ENCODE measurements around the gene DEPDC1.
"Not testable (repeated sequence)": the region's sequence is repeated elsewhere in the genome, so short reads cannot be mapped to it uniquely, and the experiment has no call there.

The DEPDC1 gene, protein sequence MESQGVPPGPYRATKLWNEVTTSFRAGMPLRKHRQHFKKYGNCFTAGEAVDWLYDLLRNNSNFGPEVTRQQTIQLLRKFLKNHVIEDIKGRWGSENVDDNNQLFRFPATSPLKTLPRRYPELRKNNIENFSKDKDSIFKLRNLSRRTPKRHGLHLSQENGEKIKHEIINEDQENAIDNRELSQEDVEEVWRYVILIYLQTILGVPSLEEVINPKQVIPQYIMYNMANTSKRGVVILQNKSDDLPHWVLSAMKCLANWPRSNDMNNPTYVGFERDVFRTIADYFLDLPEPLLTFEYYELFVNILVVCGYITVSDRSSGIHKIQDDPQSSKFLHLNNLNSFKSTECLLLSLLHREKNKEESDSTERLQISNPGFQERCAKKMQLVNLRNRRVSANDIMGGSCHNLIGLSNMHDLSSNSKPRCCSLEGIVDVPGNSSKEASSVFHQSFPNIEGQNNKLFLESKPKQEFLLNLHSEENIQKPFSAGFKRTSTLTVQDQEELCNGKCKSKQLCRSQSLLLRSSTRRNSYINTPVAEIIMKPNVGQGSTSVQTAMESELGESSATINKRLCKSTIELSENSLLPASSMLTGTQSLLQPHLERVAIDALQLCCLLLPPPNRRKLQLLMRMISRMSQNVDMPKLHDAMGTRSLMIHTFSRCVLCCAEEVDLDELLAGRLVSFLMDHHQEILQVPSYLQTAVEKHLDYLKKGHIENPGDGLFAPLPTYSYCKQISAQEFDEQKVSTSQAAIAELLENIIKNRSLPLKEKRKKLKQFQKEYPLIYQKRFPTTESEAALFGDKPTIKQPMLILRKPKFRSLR

DNA sequence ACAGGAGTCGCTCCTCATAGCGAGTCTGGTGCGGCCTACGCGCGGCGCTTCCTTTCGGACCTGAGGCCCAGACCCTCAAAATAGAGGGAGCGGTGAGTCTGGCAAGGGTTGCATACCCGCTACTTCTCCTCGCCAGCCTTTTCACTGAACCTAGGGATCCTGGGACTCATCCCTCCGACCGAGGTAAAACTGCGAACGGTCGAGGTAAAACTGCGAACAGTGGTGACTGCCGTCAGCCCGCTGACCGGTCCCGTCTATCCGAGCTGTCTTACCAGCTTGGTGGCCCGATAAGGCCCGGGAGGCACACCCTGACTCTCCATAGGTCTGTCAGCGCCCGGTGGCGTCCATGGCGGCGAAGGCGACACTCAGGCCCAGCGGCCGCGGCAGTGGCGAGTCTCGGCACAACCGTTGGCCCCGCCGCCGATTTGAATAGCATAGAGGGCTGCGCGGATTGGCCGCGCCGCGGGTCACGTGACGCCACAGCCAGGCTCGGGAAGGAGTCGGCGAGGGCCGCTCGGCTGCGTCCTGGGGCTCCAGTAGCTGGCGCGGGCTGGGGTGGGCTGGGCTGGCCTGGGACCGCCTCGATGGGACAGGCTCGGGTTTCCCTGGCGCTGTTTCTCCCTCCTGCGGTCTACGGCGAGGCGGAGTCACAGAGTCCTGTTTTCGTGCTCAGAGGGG lies at the start of gene DEPDC1:
Gene DEPDC1 (minus strand): TSS at position 403 of the 678 bp plus-strand sequence. CDS start 83 bp downstream, at position 320.
- DNase-seq (ENCODE audit: low read depth in 2 of 2, low spot score in 1 of 2), result peak; percentile 15 to 46

DNA sequence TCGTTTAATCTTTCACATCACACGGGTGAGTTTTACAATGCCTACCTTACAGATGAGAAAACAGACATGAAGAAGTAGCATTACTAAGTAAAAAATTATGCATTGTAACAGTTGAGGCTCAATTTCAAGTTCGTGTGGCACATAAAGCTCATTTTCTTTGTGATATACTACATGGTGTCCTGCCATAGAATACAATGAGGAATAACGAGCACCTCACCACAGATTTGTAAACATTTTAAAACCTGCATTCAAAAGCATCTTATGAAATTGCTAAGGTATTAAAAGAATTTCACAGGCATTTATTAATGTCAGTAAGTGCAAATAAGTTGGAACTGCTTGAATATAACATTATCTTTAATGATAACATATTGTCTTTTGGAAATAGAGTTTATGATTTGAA lies 47.8 kb upstream of the DEPDC1 start:
- DNase-seq (ENCODE audit: low read depth in 2 of 2, low spot score in 1 of 2), result no peak

DNA sequence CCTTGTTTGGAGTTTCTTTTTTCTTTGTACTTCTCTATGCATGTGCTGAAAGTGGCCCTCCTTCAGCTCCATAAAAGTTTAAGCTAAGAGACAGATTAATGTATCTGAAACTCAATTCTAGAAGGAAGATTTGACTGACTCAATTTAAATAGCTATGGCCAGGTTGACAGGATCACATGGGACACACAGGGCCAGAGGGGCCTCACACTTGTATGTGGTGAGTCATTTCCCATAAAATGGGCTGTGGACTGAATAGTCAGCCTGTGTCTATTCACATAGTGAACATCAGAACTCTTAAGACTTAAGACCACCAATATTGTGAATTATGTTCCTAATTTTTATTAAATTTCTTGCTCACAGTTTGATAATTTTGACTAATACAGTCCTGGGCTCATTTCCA lies 45.7 kb upstream of the DEPDC1 start:
- no peak for DNase-seq (ENCODE audit: low read depth in 2 of 2, low spot score in 1 of 2)

DNA sequence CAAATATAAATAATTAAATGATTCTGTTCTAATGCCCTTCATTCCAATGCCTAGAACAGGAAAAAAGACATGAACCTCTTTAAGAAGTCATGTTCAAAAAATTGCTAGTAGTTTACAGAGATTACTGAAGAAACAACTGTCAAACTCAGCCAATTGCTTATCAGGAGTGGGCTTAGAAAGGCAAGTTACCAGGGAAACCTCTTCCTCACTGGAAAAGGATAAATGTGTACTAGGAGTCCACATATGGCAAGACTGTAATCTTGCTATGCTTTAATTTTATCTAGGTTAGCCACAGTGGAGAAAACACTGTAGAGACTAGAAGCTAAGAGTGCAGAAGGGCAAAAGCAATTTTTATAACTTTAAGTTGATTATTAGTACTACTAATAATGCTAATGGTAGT lies 42.1 kb upstream of the DEPDC1 start:
- DNase-seq (ENCODE audit: low read depth in 2 of 2, low spot score in 1 of 2), result no peak

DNA sequence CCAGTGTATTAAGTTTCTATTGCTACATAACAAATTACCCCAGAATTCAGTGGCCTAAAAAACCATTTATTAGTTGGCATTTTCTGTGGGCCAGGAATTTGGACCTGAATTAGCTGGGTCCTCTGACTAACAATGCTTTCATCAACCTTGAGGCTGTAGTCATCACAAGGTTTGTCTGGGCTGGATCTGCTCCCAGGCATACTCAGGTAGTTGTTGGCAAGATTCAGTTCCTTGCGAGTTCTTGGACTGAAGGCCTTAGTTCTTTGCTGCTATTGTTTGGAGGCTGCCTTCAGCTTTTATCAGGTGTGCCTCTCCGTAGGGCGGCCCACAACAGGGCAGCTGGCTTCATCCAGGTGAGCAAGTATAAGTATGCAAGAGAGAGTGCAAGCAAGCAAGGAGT lies 31.4 kb upstream of the DEPDC1 start:
- DNase-seq (ENCODE audit: low read depth in 2 of 2, low spot score in 1 of 2), result no peak

DNA sequence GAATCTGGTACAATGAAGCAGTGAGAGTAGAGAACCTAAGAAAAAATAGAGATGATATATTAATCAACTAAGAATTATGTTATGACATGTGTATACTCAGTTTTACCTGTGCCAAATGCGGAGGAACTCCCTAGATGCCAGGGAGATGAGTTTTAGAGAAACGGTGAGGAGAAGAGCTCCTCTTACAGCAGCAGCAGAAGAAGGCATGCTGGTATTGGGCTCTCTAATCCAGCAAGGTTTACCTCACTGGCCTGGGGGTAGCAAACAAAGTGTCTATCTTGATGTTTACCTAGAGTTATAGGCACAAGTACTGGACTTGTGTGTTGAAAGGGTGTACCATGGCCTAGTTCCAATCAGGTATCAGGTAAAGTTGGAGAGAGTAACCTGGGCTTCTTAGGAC lies 28.9 kb upstream of the DEPDC1 start:
- DNase-seq (ENCODE audit: low read depth in 2 of 2, low spot score in 1 of 2), result no peak

DNA sequence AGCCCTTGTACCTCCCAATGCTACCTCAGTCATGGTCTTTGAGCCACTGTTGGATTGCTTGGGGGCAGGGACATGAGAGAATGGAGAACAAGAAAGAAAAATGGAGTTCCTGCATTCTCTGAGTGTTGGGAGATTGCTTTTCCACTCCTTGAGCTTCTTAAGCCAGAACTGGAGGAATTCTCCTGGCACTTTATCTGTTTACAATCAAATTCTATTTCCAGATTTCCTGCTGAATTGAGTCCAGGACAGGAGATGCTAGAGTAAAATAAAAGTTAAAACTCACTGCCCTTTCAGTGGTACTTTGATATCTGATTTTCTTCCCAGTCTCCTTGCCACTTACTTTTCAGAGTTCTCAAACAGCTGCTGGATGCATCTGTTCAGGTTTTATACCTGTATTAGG lies 24.4 kb upstream of the DEPDC1 start:
- DNase-seq (ENCODE audit: low read depth in 2 of 2, low spot score in 1 of 2), result no peak

DNA sequence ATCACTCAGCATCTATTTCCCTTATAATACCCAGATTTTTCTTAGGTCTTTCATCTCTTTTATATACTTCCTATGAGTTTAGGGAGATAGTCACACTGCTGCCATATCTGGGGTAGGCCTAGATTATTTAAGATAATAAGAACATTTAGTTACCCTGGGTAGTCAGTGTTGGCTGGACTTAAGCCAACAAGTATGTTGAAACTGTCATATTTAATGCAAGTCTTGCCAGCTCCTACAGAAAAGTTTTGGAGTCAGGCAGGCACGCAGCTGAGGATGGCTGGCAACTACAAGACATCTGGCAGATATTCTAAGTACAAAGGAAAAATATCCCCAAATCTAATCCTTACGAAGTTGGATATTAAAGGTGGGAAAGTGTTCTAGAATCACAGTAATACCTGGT lies 19.2 kb upstream of the DEPDC1 start:
- DNase-seq (ENCODE audit: low read depth in 2 of 2, low spot score in 1 of 2), result no peak

DNA sequence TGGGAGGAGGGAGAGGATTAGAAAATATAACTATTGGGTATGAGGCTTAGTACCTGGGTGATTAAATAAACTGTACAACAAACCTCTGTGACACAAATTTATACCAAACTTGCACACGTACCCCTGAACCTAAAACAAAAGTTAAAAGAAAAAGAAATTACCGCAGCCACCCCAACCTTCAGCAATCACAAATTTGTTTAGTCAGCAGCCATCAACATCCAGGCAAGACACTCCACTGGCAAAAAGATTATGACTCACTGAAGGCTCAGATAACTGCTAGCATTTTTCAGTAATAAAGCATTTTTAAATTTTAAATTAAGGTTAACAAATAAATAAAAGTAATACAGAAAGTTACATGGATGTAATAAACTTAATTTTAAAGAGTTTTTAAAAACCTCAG lies 14.4 kb upstream of the DEPDC1 start:
- no peak for DNase-seq (ENCODE audit: low read depth in 2 of 2, low spot score in 1 of 2)

DNA sequence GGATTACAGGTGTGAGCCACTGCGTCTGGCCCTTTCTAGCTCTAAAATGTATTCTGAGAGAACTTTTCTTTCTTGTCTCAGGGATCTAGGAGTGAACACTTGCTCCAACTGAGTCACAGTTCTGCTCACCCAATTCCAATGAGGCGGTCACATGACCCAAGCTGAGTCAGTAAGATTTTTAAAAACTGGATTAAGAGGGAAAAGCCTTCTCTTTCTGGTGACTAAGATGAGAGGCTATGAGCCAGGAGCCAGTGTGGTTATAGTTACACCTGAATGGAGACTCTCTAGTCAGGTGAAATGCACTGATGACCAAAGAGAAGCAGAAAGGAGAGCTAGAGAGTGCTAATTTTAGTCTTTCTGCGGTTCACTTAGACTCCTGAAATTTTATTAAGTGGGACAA lies 9.5 kb upstream of the DEPDC1 start:
- DNase-seq (ENCODE audit: low read depth in 2 of 2, low spot score in 1 of 2), result no peak

DNA sequence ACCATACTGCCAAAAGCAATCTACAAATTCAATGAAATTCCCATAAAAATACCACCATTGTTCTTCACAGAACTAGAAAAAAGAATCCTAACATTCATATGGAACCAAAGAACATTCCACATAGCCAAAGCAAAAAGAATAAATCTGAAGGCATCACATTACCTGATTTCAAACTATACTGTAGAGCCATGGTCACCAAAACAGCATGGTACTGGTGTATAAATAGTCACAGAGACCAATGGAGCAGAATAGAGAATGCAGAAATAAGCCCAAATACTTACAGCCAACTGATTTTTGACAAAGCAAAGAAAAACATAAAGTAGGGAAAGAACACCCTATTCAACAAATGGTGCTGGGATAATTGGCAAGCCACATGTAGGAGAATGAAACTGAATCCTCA lies 6.2 kb upstream of the DEPDC1 start:
- no peak for DNase-seq (ENCODE audit: low read depth in 2 of 2, low spot score in 1 of 2)

DNA sequence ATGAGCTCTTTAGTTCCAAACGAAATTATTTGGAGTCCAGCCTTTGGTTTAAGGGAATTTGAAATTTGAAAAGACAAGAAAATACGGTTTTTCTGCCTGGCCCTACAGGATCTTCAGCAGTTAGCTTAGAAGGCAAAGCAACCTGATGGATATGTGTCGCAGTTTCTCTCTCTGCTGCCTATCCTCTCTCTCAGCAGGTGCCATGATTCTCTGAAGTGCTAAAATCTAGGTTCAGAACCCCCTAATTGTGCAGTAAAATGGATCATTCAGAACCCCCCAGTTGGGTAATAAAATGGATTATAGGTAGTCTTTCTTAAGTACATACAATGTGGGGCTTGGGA lies 446 bp upstream of the DEPDC1 start:
- no peak for DNase-seq (ENCODE audit: low read depth in 2 of 2, low spot score in 1 of 2)

DNA sequence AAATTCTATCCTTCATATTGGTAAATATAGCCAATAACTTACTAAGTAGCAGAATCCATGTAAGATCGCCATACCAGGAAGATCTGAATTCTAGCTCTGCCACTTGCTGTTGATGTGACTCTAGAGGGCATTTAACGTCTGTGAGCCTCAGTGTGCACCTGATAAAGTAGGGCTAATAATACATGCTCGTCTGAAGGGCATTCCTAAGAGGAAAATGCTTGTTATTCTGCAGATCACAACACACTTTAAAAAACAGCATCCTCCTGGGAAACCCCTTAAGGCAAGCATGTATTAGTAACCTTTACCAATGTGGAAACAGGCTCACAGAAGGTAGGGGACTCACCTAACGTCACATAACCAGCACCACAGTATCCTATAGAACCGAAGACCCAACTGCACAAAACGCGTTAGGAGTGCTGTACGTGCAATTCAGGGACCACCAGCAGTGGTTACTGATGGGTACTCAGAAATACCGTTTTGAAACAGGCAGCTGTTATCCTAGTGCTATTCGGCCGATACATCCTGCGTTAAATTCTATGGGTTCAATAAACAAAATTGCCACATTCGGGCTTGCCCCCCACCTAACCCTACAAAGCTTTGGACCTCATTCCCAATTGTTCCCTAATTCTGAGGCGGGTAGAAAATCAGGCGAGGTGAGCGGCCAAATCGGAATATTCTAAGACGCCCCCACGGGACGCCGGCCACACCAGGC lies 758 bp downstream of the DEPDC1 start:
- DNase-seq (ENCODE audit: low read depth in 2 of 2, low spot score in 1 of 2), result no peak

DNA sequence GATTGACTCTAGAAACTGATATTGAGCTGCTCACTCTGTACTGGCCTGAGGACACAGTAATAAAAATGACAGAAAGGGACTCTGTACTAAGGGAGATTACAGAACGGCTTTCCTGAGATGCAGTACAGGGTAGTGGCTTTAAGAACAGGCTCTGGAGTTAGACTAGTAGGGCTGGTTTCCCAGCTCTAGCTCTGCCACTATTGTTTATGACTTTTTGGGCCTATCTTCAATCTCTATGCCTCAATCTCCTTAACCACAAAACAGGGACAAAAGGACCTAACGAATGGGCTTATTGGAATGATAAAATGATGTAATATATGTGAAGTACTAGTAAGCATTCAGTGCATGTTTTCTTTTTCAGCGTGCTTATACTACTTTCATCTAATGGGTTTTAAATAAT lies 1.4 kb downstream of the DEPDC1 start:
- no peak for DNase-seq (ENCODE audit: low read depth in 2 of 2, low spot score in 1 of 2)

DNA sequence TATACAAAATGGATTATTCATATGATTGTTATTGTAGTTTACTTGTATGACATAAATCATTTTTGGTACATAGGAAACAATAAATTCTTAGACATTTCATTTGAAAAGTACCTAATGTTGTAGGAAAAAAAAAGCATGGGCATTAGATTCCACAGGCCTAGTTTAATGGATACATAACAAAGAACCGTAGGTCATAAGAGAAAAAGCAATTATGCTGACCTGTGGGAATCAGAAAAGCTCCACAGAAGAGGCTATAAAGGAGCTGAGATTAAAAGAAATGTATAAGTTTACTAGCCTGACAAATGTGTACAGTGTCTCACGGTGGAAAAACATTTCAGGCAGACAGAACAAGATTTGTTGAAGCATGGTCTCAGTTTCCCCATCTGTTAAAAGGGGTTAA lies 3.7 kb downstream of the DEPDC1 start:
- no peak for DNase-seq (ENCODE audit: low read depth in 2 of 2, low spot score in 1 of 2)

DNA sequence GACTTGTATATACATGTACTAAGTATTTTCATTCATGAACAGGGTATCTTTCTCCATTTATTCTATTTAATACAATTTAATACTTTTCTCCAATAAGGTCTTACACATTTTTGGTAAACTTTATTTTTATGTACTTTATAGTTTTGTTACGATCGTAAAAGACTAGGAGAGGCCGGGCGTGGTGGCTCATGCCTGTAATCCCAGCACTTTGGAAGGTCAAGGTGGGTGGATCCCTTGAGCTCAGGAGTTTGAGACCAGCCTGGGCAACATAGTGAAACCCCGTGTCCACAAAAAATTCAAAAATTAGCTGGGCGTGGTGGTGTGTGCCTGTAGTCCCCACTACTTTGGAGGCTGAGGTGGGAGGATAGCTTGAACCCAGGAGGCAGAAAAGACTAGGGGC lies 4.6 kb downstream of the DEPDC1 start:
- DNase-seq (ENCODE audit: low read depth in 2 of 2, low spot score in 1 of 2), result not testable (repeated sequence)

DNA sequence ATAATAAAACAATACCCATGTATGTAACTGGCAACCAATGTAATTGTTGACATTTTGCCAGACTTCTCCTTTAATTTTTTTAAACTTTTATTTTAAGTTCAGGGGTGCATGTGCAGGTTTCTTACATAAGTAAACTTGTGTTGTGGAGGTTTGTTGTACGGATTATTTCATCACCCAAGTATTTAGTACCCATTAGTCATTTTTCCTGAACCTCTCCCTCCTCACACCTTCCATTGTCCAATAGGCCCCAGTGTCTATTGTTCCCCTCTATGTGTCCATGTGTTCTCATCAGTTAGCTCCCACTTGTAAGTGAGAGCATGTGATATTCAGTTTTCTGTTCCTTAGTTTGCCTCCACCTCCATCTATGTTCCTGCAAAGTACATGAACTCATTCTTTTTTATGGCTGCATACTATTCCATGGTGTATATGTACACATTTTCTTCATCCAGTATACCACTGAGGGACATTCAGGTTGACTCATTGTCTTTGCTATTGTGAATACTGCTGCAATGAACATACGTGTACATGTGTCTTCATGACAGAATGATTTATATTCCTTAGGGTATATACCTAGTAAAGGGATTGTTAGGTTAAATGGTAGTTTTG lies 6.7 kb downstream of the DEPDC1 start:
- DNase-seq (ENCODE audit: low read depth in 2 of 2, low spot score in 1 of 2), result no peak

DNA sequence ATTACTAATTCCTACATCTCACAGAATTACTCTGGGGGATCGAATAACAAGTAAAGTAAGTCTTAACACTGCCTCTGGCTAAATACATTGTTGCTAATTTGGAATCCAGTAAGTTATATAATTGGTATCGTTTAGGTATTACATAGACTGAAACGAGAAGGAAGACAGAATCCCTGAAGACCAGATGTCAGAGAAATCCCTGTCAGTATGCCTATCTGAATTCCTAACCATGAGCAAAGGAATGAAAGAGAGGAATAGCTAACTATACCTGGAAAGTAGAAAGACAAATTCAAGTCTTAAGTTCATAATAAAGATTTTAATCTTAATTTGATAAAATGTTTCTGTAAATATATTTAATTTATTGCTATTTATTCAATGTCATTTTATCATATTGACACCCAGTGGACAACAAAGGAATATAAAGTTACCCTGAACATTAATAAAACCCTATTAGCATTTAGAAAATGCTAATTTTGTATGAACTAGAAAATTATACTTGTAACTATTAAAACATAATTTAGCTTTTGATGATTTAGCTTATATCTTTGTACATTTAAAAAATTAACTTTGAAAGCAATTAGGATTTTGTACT lies 11.4 kb downstream of the DEPDC1 start:
- DNase-seq (ENCODE audit: low read depth in 2 of 2, low spot score in 1 of 2), result no peak

DNA sequence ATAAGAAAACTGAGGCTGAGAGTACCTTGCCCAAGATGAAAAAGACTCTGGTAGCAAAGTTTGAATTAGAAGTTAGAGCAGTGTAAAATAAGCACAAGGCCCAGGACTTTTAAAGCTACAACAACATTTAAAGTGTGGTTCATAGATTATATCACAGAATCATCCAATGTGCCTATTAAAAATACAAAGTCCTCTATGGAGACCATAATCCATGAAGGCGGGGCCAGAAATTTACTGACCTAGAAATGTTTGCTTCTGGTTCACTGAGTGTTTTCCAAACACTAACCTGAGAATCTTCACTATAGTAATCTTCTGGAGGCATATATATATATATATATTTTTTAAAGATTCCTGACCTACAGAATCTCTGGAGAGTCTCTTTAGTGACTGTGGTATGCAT lies 12.3 kb downstream of the DEPDC1 start:
- DNase-seq (ENCODE audit: low read depth in 2 of 2, low spot score in 1 of 2), result no peak

DNA sequence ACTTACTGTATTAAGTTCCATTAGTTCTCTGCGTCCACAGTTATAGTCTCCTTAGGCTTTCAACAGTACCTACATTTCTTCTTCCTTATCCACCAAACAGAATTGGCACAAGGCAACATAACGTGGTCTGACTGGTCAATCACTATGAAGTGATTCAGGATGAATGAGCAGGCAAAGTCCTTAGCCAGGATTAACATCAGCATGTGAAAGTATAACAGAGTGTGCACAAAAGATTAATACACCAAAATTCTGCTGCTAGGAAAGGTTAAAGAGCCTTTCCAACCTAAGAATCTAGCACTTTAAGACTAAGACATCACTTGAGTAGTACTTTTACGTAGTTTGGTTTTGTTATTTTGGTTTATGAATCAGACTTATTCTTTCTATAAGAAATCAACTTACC lies 15.8 kb downstream of the DEPDC1 start:
- DNase-seq (ENCODE audit: low read depth in 2 of 2, low spot score in 1 of 2), result no peak

DNA sequence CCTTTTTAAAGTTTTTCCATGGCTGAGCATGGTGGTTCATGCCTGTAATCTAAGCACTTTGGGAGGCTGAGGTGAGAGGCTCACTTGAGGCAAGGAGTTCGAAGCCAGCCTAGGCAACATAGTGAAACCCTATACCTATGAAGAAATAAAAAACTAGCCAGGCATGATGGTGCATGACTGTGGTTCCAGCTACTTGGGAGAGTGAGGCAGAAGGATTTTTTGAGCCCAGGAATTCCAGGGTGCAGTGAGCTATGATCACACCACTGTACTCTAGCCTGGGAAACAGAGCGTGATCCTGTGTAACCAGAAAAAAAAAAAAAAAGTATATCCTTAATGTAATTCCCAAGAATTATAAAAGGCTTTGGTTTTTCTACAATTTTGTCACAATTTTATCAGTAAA lies 17.4 kb downstream of the DEPDC1 start:
- DNase-seq (ENCODE audit: low read depth in 2 of 2, low spot score in 1 of 2), result no peak
